Adipocyte (in vitro differentiated cells): ENCODE measurements around the gene PALD1.

Experiments
- DNase-seq: peaks from one replicate; pipeline ENCODE4 v3.0.0-alpha.2; 2015; ENCODE audit warnings: low read depth
- H3K27me3 ChIP-seq: replicated peaks from 2 replicates; pipeline ENCODE4 v1.7.0; 2013; ENCODE audit warnings: mild to moderate bottlenecking, low read length, moderate library complexity; ENCODE audit not compliant: control insufficient read depth, insufficient read depth
- H3K36me3 ChIP-seq: 2 replicates; pipeline ENCODE4 v1.7.0; 2013; ENCODE audit warnings: low read length, mild to moderate bottlenecking, moderate library complexity; ENCODE audit not compliant: control insufficient read depth, insufficient read depth, severe bottlenecking
- H3K4me1 ChIP-seq: 2 replicates; pipeline ENCODE4 v1.7.0; 2013; ENCODE audit warnings: mild to moderate bottlenecking, low read length, moderate library complexity; ENCODE audit not compliant: control insufficient read depth, insufficient read depth
- H3K4me3 ChIP-seq: 2 replicates; pipeline ENCODE4 v1.7.0; 2013; ENCODE audit warnings: mild to moderate bottlenecking, low read length, moderate library complexity
- H3K9ac ChIP-seq: 2 replicates; pipeline ENCODE4 v1.7.0; 2013; ENCODE audit warnings: mild to moderate bottlenecking, low read length, moderate library complexity
- H3K9me3 ChIP-seq: 2 replicates; pipeline ENCODE4 v1.7.0; 2013; ENCODE audit warnings: mild to moderate bottlenecking, low read length, moderate library complexity; ENCODE audit not compliant: control insufficient read depth

PALD1 gene

DNA sequence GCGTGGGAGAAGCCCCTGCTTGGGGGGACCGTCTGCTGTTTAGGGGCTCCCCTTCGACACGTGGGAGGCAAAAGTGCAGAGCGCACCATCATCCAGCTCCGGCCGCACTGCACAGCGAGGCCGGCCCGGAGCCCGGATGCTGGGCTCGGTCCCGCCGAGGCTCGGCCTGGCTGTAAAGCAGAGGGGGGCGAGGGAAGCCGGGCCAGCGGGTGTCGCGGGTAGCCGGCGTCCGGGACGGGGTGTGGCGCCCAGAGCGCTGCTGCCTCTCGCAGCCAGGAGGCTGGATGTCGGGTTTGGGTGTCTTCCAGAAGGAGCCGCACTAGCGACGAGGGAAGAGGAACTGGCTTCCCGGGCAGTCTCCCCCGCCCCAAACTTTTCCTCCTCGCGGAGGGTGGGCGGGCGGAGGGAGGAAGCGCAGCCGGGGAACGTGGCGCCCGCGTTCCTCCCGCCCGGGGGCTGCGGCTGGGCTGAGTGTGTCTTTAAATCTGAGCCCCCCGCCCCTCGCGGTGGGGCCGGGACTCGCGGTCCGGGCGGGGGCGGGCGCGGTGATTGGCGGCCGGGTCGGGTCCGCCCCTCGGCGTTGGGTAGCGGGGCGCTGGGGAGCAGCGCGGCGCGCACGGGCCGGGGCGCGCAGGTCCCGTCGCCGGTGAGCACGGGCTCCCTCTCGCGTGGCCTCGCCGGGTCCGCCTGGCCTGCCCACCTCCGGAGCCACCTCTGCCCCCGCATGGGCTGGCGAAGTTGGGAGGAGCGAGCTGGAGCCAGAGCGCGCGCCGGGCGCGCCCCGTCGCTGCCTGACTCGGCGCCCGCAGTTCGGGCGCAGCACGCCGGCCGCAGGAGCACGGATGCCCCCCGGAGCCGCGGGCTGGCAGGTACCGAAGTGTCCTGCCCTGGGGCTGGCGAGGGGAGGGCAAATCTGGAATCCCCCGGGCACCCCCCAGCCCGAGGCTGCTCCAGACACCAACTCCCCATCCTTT, at the start of gene PALD1:
TSS of gene PALD1 (plus strand) at position 577 of the 974 bp plus-strand sequence. CDS start 47,185 bp downstream, outside the sequence.
- Histone ChIP-seq H3K9ac (no peak within 1 kb of the TSS), H3K4me1 (peaks cover 10% of the 10 kb centered on the region), H3K27me3 (peaks cover 73% of the 10 kb centered on the region), H3K4me3 (peak within 1 kb of the TSS; percentile 47), H3K36me3 (no peaks in the 10 kb centered on the region), H3K9me3 (no peaks in the 10 kb centered on the region)
- DNase-seq: peak; percentile 74

DNA sequence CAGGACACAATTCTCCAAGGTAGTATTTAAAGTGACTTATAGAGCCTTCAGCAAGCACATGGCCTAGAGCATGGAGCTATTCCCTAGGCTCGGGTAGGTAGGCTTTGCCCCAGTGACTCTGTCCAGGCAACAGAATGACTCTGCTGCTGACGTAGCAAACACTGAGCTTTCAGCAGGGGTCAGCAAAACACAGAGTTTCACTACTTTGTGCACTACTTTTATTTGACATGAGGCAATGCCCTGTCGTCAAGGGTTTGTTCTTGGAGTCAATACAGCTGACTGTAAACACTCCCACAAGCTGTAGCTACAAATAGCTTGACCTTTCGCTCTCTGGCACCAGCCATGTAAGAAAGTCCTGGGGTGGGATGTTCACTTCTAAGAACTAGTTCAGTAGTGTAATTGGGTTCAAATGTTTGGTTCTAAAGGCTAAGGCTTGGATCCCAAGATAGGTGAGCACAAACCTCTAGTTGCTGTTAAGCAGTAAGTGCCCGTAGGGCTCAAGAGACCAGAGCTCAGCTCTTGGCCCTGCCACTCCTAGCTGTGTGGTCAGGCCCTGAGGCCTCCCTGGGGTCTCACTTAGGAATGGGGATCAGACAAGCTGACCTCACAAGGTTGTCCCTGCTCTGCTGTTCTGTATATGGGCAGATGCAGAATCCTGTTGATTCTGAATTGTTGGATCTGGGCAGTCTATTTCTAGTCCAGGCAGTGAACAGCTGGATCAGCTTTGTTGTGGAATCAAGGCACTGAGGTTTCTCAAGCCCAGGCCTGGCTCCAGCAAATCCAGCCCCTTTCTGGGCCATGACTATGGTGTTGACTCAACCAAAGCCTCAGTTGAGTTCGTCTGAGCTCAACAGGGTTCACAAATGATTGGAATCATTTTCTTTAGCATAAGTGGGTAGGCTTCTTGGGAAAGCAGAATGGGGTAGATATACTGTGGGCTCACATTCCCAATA, 47.8 kb upstream of the PALD1 start:
- no peaks in the 10 kb centered on the region for H3K9me3 ChIP-seq
- DNase-seq: peak; percentile 41

DNA sequence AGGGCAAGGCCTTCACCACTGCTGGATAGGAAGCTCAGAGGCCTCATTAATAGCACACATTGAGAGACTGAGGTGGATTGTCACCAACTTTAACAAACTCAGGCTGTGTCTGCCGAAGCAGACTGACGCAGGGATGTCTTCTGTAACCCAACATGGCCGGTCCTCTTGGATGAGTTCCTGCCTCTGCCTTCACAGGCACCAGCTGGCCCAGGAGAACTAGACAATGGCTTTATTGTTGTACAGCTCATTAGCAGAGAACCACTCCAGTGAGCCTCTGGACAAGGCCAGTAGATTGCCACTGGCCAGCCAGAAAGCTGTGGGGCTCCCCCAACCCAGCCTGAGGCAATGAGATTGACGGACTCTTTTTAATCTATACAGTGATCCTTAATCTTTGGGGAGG, 46.5 kb upstream of the PALD1 start:
- Histone ChIP-seq H3K4me3 (no peak overlapping the region), H3K4me1 (peaks cover 45% of the 10 kb centered on the region), H3K9ac (no peak overlapping the region), H3K27me3 (no peaks in the 10 kb centered on the region), H3K9me3 (no peaks in the 10 kb centered on the region), H3K36me3 (peaks cover 37% of the 10 kb centered on the region)
- DNase-seq: no peak

More for the DNA sequence above, 47.8 kb upstream of the PALD1 start:
- H3K9ac ChIP-seq: peak overlapping the region; percentile 23
- H3K4me3 ChIP-seq: peak overlapping the region; percentile 16
- H3K4me1 ChIP-seq: peaks cover 47% of the 10 kb centered on the region
- no peaks in the 10 kb centered on the region for H3K27me3 ChIP-seq
- peaks cover 51% of the 10 kb centered on the region for H3K36me3 ChIP-seq

DNA sequence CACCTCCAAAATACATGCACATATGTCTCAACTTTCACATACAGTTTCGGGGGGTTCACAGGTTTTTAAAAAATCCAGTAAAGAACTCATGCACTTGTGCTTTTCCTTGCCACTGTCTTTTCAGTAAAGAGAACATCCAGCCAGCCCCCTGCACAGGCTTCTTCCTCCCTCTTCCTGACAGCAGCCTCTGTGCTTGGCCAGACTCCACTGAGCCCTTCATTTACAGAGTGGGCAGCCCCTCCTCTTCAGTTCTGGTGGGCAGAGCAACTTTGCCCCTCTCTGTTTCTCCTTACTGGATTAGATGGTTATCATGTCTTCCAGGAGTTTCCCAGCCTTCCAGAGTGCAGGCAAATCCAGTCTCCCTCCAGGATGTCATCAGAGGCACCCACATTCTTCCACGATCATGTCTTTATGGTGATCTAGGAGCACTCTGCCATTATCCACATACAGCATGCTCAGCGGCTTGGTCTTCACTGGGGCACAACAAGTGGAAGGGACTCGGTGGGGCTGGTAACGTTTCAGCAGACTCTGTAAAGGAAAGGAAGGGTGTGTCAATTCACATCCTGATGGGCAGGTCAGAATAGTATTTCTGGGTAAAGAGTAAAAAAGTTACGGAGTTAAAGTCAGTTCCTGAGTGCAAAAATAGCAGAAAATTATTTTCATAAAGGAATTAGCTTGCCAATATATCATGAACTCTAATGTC, 45.9 kb upstream of the PALD1 start:
- H3K9ac ChIP-seq: no peak overlapping the region
- peaks cover 31% of the 10 kb centered on the region for H3K36me3 ChIP-seq
- peaks cover 45% of the 10 kb centered on the region for H3K4me1 ChIP-seq
- no peak overlapping the region for H3K4me3 ChIP-seq
- H3K9me3 ChIP-seq: no peaks in the 10 kb centered on the region
- H3K27me3 ChIP-seq: no peaks in the 10 kb centered on the region
- DNase-seq: no peak

DNA sequence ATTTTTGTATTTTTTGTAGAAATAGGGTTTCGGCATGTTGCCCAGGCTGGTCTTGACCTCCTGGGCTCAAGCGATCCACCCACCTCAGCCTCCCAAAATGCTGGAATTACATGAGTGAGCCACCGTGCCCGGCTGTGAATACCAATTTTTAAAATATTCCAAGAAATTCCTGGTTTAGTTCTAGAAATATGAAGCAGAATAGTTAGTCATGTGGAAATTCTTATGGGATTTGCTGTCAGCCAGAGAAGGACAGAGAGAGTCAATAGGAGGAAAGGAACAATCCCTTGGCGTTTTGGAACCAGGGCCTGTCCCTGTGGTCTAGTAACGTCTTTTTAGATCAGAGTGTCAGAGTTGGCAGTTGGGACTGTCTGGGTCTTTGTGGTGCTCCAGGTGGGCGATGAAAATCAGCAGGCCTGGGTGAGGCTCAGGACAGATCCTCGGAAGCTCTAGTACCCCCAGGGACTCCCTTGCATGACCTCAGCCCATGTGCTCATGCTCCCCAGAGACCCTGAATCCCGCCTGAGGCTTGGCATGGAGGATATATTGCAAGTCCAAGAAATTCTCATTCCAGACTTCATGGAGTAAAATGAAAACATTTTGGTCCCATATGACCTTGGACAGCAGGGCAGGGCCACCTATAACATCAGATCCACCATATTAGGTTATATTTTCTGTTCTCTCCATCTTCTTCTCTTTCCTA, 44.8 kb upstream of the PALD1 start:
- Histone ChIP-seq H3K36me3 (peaks cover 21% of the 10 kb centered on the region), H3K4me1 (peaks cover 45% of the 10 kb centered on the region), H3K27me3 (peaks cover 3% of the 10 kb centered on the region), H3K9me3 (no peaks in the 10 kb centered on the region), H3K4me3 (no peak overlapping the region), H3K9ac (no peak overlapping the region)
- DNase-seq: peak; percentile 22

DNA sequence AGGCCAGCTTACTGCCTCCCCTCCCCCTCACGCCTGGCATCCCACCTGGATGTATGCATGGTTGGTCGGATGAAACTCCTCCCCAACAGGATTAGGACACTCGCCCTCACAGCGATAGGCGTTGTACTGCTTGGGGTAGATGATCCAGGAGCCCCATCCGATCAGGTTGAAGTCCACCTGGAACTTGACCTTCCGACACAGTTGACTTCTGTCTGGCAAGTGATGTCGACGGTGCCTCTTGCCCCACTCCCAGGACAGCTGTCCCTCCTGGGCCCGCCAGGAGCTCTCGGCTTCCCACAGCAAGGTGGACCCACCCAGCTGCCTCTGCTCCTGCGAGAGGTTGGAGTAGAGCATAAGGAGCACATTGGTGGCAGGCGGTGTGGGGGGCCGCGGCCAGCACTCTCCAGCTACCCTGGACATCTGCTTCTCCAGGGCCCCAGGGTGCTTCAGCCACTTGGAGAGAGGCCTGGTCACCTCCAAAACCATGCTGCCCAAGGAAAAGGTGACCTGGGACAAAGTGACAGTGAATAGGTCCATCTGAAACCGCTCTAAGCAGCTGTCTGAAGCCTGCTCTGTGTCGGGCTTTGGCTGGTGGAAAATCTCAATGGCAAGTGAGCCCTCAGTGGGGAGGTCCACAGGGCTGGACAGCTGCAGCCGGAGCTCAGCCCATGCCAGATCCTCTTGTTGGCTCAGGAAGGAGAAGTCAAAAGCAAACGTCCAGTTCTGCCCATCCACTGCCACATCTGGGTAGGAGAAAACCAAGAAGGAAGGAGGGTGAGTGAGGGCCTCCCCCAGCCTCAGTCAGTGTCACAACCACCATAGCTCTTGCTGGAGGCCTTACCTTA, 43.1 kb upstream of the PALD1 start:
- peaks cover 14% of the 10 kb centered on the region for H3K27me3 ChIP-seq
- no peaks in the 10 kb centered on the region for H3K9me3 ChIP-seq
- no peak overlapping the region for H3K4me3 ChIP-seq
- peaks cover 5% of the 10 kb centered on the region for H3K36me3 ChIP-seq
- peaks cover 34% of the 10 kb centered on the region for H3K4me1 ChIP-seq
- H3K9ac ChIP-seq: no peak overlapping the region
- DNase-seq: no peak

DNA sequence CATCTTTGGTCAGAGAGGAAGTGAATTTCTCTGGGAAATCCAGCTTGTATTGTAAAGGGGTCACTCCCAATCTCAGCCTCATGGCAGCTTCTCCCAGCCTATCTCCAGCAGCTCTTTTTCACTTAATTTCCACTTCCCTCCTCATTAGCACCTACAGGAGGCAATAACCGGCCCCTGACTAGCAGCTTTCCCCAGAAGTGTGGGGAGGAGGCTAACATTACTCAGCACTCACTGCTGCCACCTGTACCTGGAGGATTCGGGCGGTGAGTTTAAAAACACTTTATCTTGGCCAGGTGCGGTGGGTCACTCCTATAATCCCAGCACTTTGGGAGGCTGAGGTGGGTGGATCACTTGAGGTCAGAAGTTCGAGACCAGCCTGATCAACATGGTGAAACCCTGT, 40.8 kb upstream of the PALD1 start:
- peaks cover 20% of the 10 kb centered on the region for H3K4me1 ChIP-seq
- no peak for DNase-seq
- H3K27me3 ChIP-seq: peaks cover 36% of the 10 kb centered on the region
- no peak overlapping the region for H3K4me3 ChIP-seq
- no peak overlapping the region for H3K9ac ChIP-seq
- no peaks in the 10 kb centered on the region for H3K36me3 ChIP-seq
- H3K9me3 ChIP-seq: no peaks in the 10 kb centered on the region

DNA sequence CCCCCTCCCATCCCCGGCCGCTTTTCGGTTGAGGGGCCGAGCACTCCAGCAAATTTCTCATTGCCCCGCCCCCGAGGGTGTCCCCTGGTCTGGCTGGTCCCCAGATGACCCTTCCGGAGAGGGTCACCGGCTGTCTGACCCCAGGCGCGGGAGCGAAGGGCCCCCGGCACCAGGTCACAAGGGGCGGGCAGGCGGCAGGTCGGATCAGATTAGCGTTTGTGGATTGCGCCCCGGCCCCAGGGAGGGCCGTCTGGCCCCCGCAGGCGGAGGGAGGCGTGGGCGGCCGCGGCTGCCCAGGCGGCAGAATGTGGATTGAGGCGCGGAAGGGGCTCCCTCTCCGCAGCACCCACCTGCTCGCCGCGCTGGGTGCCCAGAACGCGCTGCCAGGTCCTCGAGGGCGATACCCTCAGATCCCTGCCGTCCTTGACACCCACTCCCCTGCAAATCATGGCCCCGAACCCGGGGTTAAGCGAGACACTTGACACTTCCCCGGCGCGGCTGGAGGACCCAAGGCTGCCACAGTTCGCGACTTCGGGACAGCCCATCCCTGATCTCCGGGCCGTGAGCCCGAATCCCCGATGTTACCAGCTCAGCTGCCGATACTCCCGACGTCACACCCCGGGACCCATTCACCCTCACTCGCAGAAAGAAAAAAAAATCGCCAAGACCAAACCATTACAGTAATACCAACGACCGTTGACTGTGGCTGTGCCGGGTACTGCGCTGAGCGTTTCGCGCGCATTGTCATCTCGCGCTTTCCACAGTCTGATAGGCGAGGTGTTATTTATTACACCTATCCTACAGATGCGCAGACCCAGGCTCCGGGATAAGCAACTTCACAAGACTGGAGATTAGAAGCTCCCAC, 38.0 kb upstream of the PALD1 start:
- H3K36me3 ChIP-seq: no peaks in the 10 kb centered on the region
- H3K9me3 ChIP-seq: no peaks in the 10 kb centered on the region
- H3K4me1 ChIP-seq: peaks cover 17% of the 10 kb centered on the region
- H3K9ac ChIP-seq: no peak overlapping the region
- H3K4me3 ChIP-seq: peak overlapping the region; percentile 50
- H3K27me3 ChIP-seq: peaks cover 40% of the 10 kb centered on the region
- peak; percentile 9 for DNase-seq

DNA sequence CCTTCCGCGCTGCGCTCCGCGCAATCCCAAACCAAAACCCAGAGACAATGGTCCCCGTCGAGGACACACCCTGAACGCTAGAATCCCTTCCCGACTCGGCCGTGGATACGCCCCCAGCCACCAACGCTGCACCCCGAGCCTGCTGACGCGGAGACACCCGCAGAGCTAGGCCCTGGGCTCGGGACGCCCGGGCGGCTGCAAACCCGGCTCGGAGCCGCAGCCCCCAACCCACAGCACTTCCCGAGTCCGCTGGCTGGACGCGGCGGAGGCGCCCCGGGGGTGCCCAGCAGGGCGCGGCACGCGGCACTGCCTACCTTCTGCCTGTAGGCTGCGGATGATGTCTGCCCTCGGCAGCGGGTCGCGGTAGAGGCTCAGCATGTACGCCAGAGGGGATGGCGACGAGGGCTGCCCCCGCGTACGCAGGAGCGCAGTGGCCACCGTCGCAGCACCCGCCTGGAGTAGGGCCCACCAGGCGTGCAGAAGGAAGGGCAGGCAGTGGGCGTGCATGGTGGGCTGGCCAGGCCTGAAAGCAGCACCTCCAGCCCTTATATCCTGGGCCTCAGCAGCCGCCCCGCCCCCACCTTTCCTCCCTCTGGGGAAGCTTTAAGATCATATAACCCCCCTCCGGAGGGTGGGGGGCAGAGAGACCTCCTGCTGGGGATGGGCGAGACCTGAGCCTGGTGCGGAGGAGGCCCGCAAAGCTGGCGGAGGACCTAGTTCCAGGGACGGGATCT, 37.2 kb upstream of the PALD1 start, which contains the start of gene NODAL:
TSS of gene NODAL (minus strand) at position 521 of the 734 bp plus-strand sequence. CDS start at position 507, 14 bp downstream.
- H3K4me3 ChIP-seq: peak within 1 kb of the TSS; percentile 50
- no peak within 1 kb of the TSS for H3K9ac ChIP-seq
- peaks cover 24% of the 10 kb centered on the region for H3K4me1 ChIP-seq
- DNase-seq: peak; percentile 14
- H3K36me3 ChIP-seq: no peaks in the 10 kb centered on the region
- no peaks in the 10 kb centered on the region for H3K9me3 ChIP-seq
- peaks cover 40% of the 10 kb centered on the region for H3K27me3 ChIP-seq
